Measurements from ENCODE around the gene CCR9. TPM values are rescaled to one million over a fixed set of nuclear protein-coding genes. Genes with fewer than 3 reads are reported as not detected.

CCR9 gene
- total RNA-seq, 2 donors from 2014 or later = 0.14 TPM; not detected in 1

DNA sequence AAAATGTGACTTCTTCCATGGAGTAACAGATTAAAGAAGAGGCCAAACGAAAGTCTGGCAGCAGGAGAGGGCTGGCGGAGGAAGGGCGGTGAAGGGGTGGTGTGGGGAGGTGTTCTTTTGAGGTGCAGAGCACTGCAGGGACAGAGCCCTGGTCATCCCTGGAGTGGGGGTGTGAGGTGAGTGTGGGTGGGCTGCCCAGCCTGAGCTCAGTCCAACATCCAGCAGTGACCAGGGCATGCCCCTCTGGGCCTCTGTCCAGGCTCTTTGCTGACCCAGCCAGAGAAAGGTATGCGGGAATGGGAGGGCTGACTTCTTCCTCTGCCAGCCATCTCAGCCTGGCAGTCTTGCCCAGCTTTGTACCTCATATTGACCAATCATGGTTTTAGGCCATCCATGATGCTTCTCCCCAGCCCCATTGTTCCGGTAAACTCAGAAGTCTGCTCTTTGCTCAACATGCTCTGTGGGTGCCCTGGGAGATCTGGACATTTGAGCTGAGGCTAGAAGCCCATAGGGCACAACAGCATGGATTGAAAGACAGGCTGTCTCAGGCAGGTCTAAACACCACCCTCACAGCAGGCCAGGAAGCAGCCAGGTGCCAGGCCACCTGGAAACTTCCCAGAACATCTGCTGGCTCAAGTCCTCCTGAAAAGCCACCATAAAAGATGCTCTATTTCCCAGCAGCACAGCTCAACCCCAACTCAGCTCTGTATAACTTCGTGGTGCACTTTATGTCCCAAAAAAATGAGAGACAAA is 31.0 kb downstream of the CCR9 start:
- ATAC-seq (replicated peaks in 1 of 2) (no peak), DNase-seq (no peak)
- Mint-ChIP-seq H3K4me1 (ENCODE audit: low read depth) (peaks cover 44% of the 10 kb centered on the region), H3K27ac (no peak overlapping the region), H3K9me3 (no peaks in the 10 kb centered on the region), H3K27me3 (ENCODE audit: low read depth) (peaks cover 54% of the 10 kb centered on the region), H3K36me3 (ENCODE audit: insufficient read depth in 2 of 2) (peaks cover 4 to 8% of the 10 kb centered on the region in 2 donors), H3K4me3 (no peak overlapping the region)

DNA sequence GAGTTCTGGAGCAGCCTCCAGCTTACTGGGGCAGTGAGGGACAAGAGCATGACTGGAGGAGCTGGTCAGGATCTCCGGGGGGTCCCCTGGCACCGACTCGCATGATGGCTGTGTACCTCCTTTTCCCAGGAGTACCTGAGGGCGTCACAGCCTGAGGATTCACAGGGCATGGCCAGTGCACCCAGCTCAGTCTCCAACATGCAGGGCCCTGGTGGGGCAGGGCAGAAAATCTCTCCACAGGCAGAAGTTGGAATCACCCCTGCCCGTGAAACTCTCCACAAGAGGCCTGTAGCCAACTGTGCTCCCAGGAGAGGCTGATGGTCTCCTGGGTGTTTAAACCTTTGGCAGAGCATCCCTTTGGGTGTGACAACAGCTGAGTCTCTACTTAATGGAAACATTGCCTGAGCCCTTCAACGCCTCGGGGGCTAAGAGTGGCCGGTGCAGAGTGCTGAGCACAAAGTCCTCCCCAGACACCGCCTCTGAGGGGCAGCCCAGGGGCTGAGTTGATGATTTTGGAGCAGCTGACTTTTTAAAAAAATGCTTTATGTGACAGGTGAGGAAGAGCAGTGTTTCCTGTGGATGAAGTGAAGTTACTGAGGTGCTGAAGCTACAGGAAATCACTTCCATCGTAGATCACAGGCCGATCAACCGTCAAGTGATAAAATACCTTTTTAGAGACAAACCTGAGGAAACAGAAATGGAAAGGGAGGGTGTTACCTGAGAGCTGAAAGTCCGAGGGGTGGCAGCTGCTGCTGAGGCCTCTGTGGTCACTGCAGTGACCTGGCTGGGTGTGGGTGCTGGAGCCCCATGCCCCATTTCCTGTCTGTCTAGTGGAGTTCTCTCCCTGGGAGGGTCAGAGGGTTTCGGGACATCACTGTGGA is 35.1 kb downstream of the CCR9 start:
- DNase-seq (no peak), ATAC-seq (replicated peaks in 1 of 2) (no peak)
- H3K27ac Mint-ChIP-seq = no peak overlapping the region
- peaks cover 27% of the 10 kb centered on the region for H3K4me1 Mint-ChIP-seq (ENCODE audit: low read depth)
- no peaks in the 10 kb centered on the region for H3K9me3 Mint-ChIP-seq
- peaks cover 11 to 23% of the 10 kb centered on the region in 2 donors for H3K36me3 Mint-ChIP-seq (ENCODE audit: insufficient read depth in 2 of 2)
- H3K4me3 Mint-ChIP-seq = no peak overlapping the region
- peaks cover 23% of the 10 kb centered on the region for H3K27me3 Mint-ChIP-seq (ENCODE audit: low read depth)

DNA sequence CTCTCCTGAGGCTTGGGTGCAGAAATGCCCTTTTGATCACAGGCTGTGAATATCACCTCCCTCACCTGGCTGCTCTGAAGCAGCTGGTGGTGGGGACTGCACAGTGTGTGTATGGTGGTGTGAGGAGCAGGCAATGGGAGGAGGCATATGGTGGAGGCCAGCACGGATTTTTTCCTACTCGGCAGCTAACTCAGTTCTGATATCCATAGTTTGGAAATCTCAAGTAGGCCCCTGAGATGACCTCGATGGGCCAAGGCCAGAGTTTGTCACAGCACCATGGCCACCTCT is 35.6 kb downstream of the CCR9 start:
- peaks cover 23% of the 10 kb centered on the region for H3K4me1 Mint-ChIP-seq (ENCODE audit: low read depth)
- no peak overlapping the region for H3K27ac Mint-ChIP-seq
- no peak overlapping the region for H3K4me3 Mint-ChIP-seq
- peaks cover 17% of the 10 kb centered on the region for H3K27me3 Mint-ChIP-seq (ENCODE audit: low read depth)
- no peak for ATAC-seq (replicated peaks in 1 of 2)
- DNase-seq = no peak
- peaks cover 11 to 23% of the 10 kb centered on the region in 2 donors for H3K36me3 Mint-ChIP-seq (ENCODE audit: insufficient read depth in 2 of 2)
- no peaks in the 10 kb centered on the region for H3K9me3 Mint-ChIP-seq

DNA sequence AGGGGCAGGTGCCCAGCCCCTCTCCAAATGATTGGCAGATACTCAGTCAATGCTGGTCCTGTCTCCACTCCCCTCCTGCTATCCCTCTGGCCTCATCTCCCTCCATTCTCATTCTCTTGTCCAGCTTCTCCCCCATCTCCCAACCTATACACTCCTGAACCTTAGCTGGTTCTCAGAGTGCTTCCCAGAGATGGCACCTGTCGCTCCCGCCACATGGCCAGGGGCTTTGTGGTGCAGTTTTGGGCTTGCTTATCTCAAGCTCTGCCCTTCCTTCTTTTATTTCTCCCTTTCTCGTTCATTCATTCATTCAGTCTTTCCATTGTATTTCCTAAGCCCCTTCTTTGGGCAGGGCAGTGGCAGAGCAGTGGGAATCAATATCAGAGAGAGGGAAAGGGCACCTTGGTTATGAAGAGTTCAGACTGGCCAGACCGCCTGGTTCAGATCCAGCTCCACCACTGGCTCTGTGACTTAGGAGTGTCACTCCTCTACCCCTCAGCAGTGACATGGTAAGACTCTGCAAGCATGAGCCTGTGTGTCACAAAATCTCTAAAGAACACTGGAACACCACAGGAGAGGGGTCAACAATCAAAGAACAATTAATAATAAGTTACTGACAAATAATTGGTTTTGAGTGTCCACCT is 36.7 kb downstream of the CCR9 start:
- Mint-ChIP-seq H3K9me3 (no peaks in the 10 kb centered on the region), H3K27ac (no peak overlapping the region), H3K4me3 (no peak overlapping the region), H3K36me3 (ENCODE audit: insufficient read depth in 2 of 2) (peaks cover 13 to 31% of the 10 kb centered on the region in 2 donors), H3K4me1 (ENCODE audit: low read depth) (peaks cover 23% of the 10 kb centered on the region), H3K27me3 (ENCODE audit: low read depth) (peaks cover 9% of the 10 kb centered on the region)
- DNase-seq (no peak), ATAC-seq (replicated peaks in 1 of 2) (no peak)

DNA sequence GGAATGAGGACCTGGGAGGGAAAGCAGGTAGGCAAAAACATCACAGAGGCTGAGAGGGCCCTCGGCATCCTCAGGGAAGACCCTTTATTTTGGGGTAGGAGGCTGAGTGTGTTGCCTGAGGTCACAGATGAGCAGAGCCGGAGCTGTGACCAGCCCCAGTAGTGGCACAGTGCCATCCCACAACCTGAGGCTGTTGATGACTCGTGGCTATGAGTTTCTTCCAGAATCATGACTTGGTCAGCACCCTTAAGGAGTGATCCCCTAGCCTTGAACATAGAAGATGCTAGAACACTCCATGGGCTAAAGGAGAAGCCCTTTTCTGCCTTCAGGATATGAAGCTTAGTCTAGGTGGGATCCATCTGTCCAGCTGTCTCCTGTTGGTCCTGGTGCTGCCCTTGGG is 37.4 kb downstream of the CCR9 start:
- DNase-seq = peak in 1 of 2 donors; percentile 22
- H3K27ac Mint-ChIP-seq = no peak overlapping the region
- H3K4me1 Mint-ChIP-seq (ENCODE audit: low read depth) = peaks cover 18% of the 10 kb centered on the region
- H3K36me3 Mint-ChIP-seq (ENCODE audit: insufficient read depth in 2 of 2) = peaks cover 11 to 35% of the 10 kb centered on the region in 2 donors
- ATAC-seq (replicated peaks in 1 of 2) = peak; percentile 34 to 66
- H3K9me3 Mint-ChIP-seq = no peaks in the 10 kb centered on the region
- peaks cover 9% of the 10 kb centered on the region for H3K27me3 Mint-ChIP-seq (ENCODE audit: low read depth)
- H3K4me3 Mint-ChIP-seq = no peak overlapping the region

DNA sequence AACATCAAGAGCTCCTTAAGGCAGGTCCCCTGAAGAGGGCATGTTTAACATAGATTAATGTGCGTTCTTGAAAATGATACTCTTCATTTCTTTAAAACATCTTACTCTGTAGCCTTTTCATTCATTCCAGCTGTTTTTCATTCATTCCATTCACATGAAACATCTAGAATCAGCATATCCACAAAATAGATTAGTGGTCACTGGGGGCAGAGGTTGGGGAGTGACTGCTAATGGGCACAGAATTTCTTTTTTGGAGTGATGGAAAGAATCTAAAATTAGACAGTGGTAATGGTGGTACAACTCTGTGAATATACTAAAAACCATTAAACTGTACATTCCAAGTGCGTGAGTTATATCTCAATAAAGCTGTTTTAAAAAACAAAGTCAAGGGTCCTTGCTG is 41.5 kb downstream of the CCR9 start:
- DNase-seq = no peak
- Mint-ChIP-seq H3K36me3 (ENCODE audit: insufficient read depth in 2 of 2) (peaks cover 20 to 42% of the 10 kb centered on the region in 2 donors), H3K27ac (no peak overlapping the region), H3K27me3 (ENCODE audit: low read depth) (no peaks in the 10 kb centered on the region), H3K4me1 (ENCODE audit: low read depth) (peaks cover 5% of the 10 kb centered on the region), H3K9me3 (no peaks in the 10 kb centered on the region), H3K4me3 (no peak overlapping the region)
- no peak for ATAC-seq (replicated peaks in 1 of 2)

DNA sequence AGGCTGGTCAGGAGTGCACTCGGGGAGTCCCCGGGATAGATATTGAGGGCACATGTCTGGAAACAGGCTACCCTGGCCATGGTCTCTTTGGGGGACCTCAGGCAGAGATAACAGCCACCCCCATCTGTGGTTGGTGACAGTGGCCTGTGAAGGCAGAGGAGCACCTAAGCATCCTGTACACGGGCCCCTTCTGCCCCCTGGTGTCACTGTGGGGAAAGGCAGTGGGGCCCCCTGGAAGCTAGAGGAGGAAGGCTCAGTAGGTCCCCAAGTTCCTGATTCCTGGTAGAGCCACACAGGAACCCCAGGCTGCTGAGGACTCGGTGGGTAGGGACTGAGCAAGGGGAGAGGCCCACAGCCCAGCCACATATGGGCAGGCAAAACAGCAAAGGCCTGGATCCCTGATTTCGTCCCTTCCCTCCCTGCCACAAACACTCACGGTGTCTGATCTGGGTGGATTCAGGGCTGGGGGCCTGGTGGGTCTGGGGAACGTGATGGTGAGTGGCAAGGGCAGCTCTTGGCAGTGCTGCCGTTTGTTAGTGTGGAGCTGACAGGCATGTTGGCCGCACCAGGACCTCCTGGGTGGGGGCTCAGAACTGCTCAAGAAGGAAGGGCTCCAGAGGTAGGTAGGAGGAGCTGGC is 42.8 kb downstream of the CCR9 start:
- no peak overlapping the region for H3K27ac Mint-ChIP-seq
- ATAC-seq (replicated peaks in 1 of 2) (peak; percentile 85 to 90), DNase-seq (peak; percentile 64 to 74)
- no peaks in the 10 kb centered on the region for H3K27me3 Mint-ChIP-seq (ENCODE audit: low read depth)
- H3K4me1 Mint-ChIP-seq (ENCODE audit: low read depth) = no peaks in the 10 kb centered on the region
- H3K36me3 Mint-ChIP-seq (ENCODE audit: insufficient read depth in 2 of 2) = peaks cover 19 to 43% of the 10 kb centered on the region in 2 donors
- no peak overlapping the region for H3K4me3 Mint-ChIP-seq
- no peaks in the 10 kb centered on the region for H3K9me3 Mint-ChIP-seq

DNA sequence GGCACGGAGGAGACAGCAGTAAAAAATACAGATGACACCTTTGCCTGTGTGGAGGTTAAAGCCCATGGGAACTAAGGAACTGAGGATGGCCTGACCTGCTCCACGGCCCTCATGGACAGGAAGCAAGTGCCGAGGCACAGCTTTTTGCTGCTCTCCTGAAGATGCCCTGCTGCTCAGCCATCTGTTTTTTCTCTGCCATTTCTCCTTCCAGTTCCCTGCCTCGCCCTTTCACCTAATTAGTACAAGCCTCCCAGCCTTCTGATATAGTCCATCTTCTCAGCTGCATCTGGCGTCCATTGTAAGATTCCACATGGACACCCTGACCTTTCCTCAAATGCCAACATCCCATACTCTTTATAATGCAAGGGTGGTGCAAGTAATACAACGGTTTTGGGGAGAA is 45.2 kb downstream of the CCR9 start:
- Mint-ChIP-seq H3K4me1 (ENCODE audit: low read depth) (no peaks in the 10 kb centered on the region), H3K27me3 (ENCODE audit: low read depth) (no peaks in the 10 kb centered on the region), H3K27ac (no peak overlapping the region), H3K9me3 (no peaks in the 10 kb centered on the region), H3K4me3 (no peak overlapping the region), H3K36me3 (ENCODE audit: insufficient read depth in 2 of 2) (peaks cover 23 to 51% of the 10 kb centered on the region in 2 donors)
- DNase-seq (no peak), ATAC-seq (replicated peaks in 1 of 2) (no peak)

DNA sequence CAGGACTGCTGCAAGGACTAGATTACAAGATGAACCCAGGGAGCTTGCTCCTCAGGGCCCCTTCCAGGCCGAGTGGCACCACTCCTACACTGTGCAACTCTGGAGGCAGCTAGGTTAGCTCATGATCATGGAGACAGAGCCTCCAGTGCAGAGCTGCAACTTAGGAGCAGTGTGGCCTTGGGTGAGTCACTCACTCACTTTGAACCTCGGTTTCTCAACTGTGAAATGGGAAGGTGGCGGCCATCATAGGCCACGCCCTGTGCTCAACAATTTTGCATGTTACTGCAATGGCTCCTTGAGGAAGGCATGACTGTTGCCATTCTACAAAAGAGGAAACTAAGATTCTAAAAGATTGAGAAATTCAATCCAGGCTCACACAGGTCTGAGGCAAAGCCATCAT is 45.8 kb downstream of the CCR9 start:
- H3K9me3 Mint-ChIP-seq = no peaks in the 10 kb centered on the region
- DNase-seq (no peak), ATAC-seq (replicated peaks in 1 of 2) (no peak)
- peaks cover 23 to 50% of the 10 kb centered on the region in 2 donors for H3K36me3 Mint-ChIP-seq (ENCODE audit: insufficient read depth in 2 of 2)
- H3K4me3 Mint-ChIP-seq = no peak overlapping the region
- no peaks in the 10 kb centered on the region for H3K4me1 Mint-ChIP-seq (ENCODE audit: low read depth)
- H3K27ac Mint-ChIP-seq = no peak overlapping the region
- H3K27me3 Mint-ChIP-seq (ENCODE audit: low read depth) = no peaks in the 10 kb centered on the region

DNA sequence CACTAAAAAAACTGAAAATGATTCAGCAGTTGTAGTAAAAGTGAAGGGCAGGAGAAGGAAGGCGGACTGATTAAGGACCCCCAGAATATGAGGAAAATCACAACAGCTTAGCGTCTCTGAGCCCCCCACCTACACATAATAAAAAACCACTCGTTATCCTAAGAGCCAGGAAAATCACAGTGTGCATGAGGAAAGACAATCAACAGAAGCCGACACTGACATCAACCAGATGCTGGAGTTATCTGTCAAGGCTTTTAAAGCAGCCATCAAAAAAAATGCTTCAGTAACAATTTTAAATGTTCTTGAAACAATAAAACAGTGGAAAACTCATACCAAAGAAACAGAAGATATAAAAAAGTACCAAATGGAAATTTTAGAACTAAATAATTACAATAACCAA is 47.2 kb downstream of the CCR9 start:
- H3K4me3 Mint-ChIP-seq = no peak overlapping the region
- H3K27me3 Mint-ChIP-seq (ENCODE audit: low read depth) = no peaks in the 10 kb centered on the region
- no peaks in the 10 kb centered on the region for H3K9me3 Mint-ChIP-seq
- H3K27ac Mint-ChIP-seq = no peak overlapping the region
- peaks cover 21 to 45% of the 10 kb centered on the region in 2 donors for H3K36me3 Mint-ChIP-seq (ENCODE audit: insufficient read depth in 2 of 2)
- ATAC-seq (replicated peaks in 1 of 2) (no peak), DNase-seq (no peak)
- peaks cover 2% of the 10 kb centered on the region for H3K4me1 Mint-ChIP-seq (ENCODE audit: low read depth)

DNA sequence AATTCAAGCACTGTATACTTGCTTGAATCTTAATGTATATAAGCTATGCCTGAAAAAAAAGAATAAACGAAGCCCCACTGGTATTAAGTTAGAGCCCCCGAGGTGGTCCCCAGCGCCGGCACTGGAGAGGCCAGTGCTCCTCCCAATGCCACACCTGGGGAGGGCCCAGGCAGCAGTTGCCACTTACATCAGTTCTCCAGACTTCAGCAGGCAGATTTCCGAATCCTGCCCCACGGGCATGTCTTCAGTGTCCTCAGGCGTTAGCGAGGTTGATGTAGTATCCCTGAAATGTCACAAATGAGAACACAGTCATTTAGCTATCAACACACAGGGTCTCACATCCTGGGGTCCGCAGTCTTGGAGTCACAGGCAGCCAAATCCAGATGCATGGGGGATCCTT is 49.9 kb downstream of the CCR9 start:
- H3K36me3 Mint-ChIP-seq (ENCODE audit: insufficient read depth in 2 of 2) = peaks cover 17 to 46% of the 10 kb centered on the region in 2 donors
- no peak overlapping the region for H3K4me3 Mint-ChIP-seq
- no peak overlapping the region for H3K27ac Mint-ChIP-seq
- peaks cover 26% of the 10 kb centered on the region for H3K4me1 Mint-ChIP-seq (ENCODE audit: low read depth)
- ATAC-seq (replicated peaks in 1 of 2) = no peak
- peaks cover 16% of the 10 kb centered on the region for H3K27me3 Mint-ChIP-seq (ENCODE audit: low read depth)
- DNase-seq = no peak
- H3K9me3 Mint-ChIP-seq = peaks cover 0 to 4% of the 10 kb centered on the region in 2 donors

DNA sequence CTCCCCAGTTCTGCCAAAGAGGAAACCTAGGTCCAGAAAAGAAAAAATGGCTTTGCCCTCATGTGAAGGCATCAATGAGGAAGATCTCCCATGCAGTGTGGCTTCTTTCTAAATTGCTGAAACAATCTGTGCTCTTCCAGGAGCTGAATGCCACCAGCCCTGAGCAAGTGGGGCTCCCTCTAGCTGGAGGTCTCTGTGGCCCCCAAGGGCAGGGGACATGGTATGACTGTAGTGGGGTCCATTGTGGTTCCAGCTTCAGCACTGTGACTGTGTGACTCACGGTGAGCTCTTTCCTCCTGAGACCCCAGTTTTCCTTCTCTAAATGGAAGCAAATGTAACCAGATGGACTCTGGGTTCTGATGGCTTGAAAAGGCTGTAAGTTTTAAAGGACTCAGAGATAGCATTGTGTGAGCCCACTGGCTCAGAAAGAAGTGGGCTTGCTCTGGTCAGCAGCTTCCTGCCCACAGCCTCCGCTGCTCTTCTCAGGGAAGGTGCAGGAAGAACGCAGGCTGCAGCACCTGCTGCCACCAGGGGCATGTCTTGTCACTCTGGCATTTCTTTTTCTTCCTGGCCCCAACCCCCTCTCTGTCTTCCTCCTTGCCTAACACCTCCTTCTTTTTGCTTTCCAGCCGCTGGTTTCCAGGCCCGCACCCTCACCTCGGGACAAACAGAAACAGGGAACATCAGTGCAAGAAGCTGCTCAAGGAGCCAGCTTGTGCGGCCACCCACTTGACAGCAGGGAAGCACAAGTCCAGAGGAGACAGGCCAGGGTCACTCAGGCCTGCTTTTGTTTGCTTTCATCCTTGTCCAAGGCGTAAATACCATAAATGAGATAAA is 51.1 kb downstream of the CCR9 start:
- Mint-ChIP-seq H3K9me3 (peaks cover 0 to 4% of the 10 kb centered on the region in 2 donors), H3K27me3 (ENCODE audit: low read depth) (peaks cover 24% of the 10 kb centered on the region), H3K36me3 (ENCODE audit: insufficient read depth in 2 of 2) (peaks cover 16 to 44% of the 10 kb centered on the region in 2 donors), H3K4me1 (ENCODE audit: low read depth) (peaks cover 33% of the 10 kb centered on the region), H3K27ac (no peak overlapping the region), H3K4me3 (no peak overlapping the region)
- ATAC-seq (replicated peaks in 1 of 2) (no peak), DNase-seq (no peak)

Measured in activated T-cell treated with anti-CD3 and anti-CD28 coated beads, Interleukin-2, amount 50 U/mL, for 72 hours (primary cell).